ENCODE results near the gene ATP5F1D.

Gene ATP5F1D

DNA sequence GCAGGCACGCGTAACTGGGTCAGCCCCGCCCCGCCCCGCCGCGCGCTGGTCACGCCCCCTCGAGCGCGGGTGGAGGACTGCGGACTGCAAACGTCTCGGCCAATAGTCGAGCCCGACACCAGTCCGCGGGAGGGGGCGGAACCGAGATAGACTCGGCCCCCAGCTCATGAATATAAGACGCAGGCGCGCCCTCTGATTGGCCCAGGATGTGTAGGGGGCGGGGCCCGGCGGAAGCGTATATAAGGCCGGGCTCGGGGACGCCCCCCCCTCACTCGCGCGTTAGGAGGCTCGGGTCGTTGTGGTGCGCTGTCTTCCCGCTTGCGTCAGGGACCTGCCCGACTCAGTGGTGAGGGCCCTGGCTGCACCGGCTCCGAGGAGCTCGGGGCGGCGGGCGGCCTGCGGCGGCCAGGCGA, 27.5 kb downstream of the ATP5F1D start, which contains the start of gene CIRBP:
Gene CIRBP (plus strand): TSS at position 268 of the 413 bp plus-strand sequence. CDS start 1,602 bp downstream, outside the sequence.
- DNase-seq (ENCODE audit: low spot score) (peak; percentile 98), FAIRE-seq (peak; percentile 86)

DNA sequence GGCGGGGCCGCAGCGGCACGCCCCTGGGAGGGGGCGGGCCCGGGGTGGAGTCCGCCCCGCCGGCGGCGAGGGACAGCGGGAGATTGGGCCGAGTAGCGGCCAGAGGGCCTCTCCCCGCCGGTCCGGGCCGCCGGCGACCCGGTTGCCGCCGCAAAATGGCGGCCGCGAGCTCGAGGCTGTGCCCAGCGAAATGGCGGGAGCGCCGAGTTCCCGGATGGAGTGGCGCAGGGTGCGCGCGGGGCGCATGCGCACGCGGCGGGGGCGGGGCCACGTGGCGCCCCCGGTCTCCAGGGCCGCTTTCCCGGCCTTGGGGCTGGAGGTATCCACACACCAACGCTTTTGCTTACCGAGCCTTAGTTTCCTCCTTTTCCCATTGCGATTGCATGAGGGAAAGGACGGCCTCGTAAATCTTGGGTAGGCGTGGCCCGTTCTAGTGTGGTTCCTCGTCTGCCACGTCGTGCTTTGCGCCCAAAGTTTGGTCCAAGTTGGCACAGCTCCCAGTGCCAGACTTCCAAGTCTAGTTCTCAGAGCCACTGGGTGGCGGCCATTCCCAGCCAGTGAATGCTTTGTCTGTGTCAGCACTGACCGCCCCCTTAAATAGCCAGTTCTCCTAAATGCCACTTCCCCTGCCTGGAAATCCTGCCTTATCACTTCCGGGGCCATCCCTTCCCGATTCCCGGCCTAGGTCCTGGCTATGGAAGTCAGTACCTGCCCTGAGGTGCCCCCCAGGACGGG, 28.1 kb downstream of the ATP5F1D start:
- FAIRE-seq, result peak; percentile 10
- DNase-seq (ENCODE audit: low spot score), result peak; percentile 82

GRCh38 chr19:1270213-1270853, 28.8 kb downstream of the ATP5F1D start:
- FAIRE-seq (no peak), DNase-seq (ENCODE audit: low spot score) (no peak)

- FAIRE-seq (no peak), DNase-seq (ENCODE audit: low spot score) (no peak)
These were observed 29.4 kb downstream of the ATP5F1D start for GRCh38 chr19:1270854-1271527.

DNA sequence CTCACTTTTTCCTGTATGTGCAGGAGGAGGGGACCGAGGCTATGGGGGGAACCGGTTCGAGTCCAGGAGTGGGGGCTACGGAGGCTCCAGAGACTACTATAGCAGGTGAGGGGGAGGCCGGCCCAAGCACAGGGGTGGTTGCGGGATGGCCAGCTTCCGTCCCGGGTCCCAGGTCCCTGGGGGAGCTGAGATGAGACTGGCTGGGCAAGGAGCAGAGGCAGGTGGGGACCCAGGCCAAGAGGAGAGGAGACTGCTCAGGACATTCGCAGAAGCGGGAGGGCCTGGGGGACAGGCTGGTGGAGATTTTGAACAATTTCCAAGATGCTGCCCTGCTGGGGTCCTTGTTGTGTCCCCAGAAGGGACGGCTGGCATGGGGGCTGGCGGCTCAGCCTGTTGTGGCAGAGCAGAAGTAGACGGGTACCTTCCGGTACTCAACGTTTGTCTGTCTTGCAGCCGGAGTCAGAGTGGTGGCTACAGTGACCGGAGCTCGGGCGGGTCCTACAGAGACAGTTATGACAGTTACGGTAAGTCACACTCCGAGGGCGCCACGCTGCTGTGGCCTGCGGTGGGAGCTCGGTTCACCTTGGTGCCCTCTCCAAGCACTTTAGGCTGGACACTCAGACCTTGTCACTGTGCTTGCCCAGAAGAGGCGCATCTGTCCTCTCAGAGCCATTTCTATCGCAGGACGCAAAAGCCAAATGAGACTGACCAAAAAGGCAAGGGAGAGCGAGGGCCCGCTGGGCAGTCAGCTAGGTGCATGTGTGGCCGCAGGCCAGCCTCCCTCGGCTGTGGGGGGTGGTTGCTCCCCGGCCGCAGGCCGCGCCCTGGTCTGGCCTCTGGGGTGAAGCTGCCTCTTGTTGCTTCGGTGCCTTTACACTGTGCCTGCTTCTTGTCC, 30.2 kb downstream of the ATP5F1D start:
- no peak for FAIRE-seq
- DNase-seq (ENCODE audit: low spot score), result no peak

GRCh38 chr19:1272423-1273262, 31.1 kb downstream of the ATP5F1D start:
- DNase-seq (ENCODE audit: low spot score) (no peak), FAIRE-seq (no peak)

DNA sequence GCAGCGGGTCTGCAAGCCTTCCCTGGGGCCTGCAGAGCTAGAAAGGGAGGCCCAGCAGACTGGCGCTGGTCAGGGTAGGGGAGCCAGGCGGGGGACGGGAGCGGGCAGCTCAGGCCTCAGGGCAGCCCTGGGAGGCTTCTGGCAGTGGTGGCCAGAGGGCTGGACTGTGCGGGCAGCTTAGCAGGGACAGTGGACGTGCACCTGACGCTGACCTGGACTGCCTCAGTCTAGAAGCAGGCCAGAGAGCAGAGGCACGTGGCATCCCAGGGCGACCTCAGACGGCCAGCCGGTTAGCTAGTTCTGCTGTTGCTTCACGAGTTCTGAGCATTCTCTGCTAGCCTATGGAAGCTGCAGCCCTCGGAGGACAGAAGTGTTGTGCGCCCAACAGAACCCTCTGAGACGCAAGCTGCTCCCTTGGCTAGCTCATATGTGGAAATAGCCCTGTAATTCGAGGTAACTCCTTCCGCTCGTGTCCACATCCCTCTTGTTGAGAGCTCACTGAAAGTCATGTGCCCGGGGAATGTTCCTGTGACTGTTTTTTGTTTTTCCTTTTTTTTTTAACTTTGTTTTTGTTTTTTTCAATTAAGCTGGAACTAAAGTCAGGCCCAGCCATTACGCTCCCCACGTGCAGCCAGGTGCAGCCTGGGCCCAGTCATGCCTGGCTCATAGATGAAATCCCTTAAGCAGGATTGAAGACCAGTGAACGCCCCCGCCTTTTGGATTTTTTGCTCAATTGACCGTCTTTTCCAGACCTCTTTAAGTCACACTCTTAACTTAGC, 31.9 kb downstream of the ATP5F1D start:
- DNase-seq (ENCODE audit: low spot score) (no peak), FAIRE-seq (no peak)

GRCh38 chr19:1274081-1274851, 32.7 kb downstream of the ATP5F1D start:
- DNase-seq (ENCODE audit: low spot score) (no peak), FAIRE-seq (no peak)

GRCh38 chr19:1274852-1275259, 33.3 kb downstream of the ATP5F1D start:
- DNase-seq (ENCODE audit: low spot score), result no peak
- FAIRE-seq, result no peak

DNA sequence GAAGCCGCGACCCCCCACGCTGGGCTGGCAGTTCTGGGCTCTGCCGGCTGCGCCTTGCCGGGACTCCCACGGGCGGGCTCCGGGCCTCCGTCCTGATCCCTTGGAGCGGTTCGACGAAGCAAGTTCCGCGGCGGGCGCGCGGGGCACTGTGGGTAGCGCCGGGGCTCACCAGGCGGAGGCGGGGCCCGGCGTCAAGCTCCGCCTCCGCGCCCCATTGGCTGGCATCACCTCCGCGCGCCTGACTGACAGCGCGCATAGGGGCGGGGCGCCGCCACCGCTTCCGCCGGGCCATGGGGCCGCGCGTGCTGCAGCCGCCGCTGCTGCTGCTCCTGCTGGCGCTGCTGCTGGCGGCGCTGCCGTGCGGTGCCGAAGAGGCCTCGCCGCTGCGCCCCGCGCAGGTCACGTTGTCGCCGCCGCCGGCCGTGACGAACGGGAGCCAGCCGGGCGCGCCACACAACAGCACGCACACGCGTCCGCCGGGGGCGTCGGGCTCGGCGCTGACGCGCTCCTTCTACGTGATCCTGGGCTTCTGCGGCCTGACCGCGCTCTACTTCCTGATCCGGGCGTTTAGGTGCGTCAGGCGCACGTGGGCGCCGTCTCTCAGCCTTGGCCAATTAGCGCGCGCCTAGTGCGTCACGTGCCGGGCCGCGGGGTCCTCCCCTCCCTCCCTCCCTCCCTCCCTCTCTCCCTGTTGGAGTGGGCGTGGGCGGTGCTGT, 33.9 kb downstream of the ATP5F1D start, which contains the start of gene FAM174C:
Gene FAM174C (plus strand): TSS at position 271 of the 716 bp plus-strand sequence. CDS start 20 bp downstream, at position 291.
- DNase-seq (ENCODE audit: low spot score), result peak; percentile 95
- FAIRE-seq, result no peak

GRCh38 chr19:1275976-1276627, 34.6 kb downstream of the ATP5F1D start:
- DNase-seq (ENCODE audit: low spot score) (no peak), FAIRE-seq (no peak)

DNA sequence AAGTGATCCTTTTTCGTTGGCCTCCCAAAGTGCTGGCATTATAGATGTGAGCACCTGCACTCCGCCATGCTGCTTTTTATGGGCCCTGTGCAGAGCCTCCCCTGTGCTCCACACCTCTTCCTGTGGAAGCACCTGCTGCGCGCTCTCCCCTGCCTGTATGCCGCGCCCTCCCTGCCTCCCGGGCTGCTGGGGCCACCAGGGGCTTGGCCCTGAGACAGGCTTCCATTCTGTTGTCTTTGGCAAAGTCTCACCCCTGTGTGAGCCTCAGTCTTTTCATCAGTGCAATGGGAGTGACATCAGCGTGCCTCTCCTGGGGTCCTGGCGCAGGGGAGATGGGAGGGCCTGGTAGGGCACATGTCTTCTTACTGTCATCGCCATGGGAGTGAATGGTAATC, 35.1 kb downstream of the ATP5F1D start:
- FAIRE-seq (no peak), DNase-seq (ENCODE audit: low spot score) (no peak)

- DNase-seq (ENCODE audit: low spot score), result no peak
- no peak for FAIRE-seq
These were observed 35.5 kb downstream of the ATP5F1D start for GRCh38 chr19:1277061-1277460.

DNA sequence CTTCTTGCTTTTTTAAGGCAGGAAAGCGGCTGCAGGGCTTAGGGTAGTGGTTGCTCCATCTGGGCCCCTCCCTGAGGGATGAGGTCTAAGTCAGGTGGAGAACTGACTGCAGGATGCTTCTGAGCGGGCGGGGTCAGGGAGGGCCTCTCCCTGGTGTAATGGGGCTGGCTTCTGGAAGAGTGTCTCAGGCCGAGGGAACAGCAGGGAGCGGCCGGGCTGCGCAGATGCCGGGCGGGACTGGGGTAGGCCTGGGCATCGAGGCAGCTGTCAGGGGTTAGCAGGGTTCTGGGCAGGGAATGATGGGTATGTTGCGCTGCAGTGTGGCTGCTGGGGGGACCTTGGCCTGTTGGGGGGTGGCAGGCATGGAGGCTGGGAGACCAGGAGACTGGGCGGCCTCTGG, 36.5 kb downstream of the ATP5F1D start:
- DNase-seq (ENCODE audit: low spot score) (no peak), FAIRE-seq (no peak)

GRCh38 chr19:1278713-1279660, 37.4 kb downstream of the ATP5F1D start:
- FAIRE-seq, result no peak

GRCh38 chr19:1279782-1280341, 38.3 kb downstream of the ATP5F1D start:
- DNase-seq (ENCODE audit: low spot score) (peak; percentile 73), FAIRE-seq (no peak)

More at GRCh38 chr19:1278713-1279660, 37.4 kb downstream of the ATP5F1D start:
- no peak for DNase-seq (ENCODE audit: low spot score)
